ENCODE data around the gene ENKUR.

GRCh38 chr10:25063157-25063556, 47.2 kb upstream of the ENKUR start:
- TF ChIP-seq CTCF (IDR thresholded peaks at IDR 0.05): no peak
- no peak for TF ChIP-seq EZH2phosphoT487 (IDR thresholded peaks at IDR 0.05)
- no peak for TF ChIP-seq EZH2 (IDR thresholded peaks at IDR 0.05)

Data from neural progenitor cell (in vitro differentiated cells).